ENCODE results near the gene KIDINS220.

- TF ChIP-seq GATA3 (IDR thresholded peaks at IDR 0.05; ENCODE audit: low read depth, low read length) (no peak), GATA2 (IDR thresholded peaks at IDR 0.05; ENCODE audit: low read depth, low read length) (no peak)
These were observed 24.4 kb upstream of the KIDINS220 start for GRCh38 chr2:8861797-8862196.
